NCI-H82 treated with DMSO at 0.1 percent for 48 hours (cell line): ENCODE measurements around the gene SPECC1L.

ENCODE experiments used
- DNase-seq: peaks from one replicate; lab custom pipeline; 2025; ENCODE audit not compliant: unreplicated experiment; lab: John Stamatoyannopoulos, UW

Gene SPECC1L

DNA sequence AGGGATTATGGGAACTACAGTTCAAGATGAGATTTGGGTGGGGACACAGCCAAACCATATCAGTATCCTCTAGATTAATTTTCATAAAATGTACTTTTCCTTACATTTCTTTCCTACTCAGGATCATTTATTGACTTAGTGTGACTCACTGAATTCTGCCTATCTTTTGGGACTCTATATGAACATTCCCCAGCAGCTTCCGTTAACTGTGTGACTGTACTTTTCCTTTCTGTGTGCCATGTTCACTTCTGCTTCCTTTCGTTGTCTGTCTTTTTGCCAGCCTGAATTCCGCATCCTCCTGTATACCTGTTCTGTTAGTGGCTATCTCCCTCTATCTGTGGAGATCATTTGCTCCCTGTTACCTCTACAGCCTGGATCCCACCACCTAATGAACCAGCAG lies 48.8 kb downstream of the SPECC1L start:
- no peak for DNase-seq

DNA sequence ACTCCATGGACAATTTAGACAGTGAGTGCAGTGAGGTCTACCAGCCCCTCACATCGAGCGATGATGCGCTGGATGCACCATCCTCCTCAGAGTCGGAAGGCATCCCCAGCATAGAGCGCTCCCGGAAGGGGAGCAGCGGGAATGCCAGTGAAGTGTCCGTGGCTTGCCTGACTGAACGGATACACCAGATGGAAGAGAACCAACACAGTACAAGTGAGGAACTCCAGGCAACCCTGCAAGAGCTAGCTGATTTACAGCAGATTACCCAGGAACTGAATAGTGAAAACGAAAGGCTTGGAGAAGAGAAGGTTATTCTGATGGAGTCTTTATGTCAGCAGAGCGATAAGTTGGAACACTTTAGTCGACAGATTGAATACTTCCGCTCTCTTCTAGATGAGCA lies 51.4 kb downstream of the SPECC1L start:
- no peak for DNase-seq

DNA sequence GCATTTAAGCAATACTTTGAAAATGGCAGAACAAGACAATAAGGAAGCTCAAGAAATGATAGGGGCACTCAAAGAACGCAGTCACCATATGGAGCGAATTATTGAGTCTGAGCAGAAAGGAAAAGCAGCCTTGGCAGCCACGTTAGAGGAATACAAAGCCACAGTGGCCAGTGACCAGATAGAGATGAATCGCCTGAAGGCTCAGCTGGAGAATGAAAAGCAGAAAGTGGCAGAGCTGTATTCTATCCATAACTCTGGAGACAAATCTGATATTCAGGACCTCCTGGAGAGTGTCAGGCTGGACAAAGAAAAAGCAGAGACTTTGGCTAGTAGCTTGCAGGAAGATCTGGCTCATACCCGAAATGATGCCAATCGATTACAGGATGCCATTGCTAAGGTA lies 51.9 kb downstream of the SPECC1L start:
- no peak for DNase-seq

DNA sequence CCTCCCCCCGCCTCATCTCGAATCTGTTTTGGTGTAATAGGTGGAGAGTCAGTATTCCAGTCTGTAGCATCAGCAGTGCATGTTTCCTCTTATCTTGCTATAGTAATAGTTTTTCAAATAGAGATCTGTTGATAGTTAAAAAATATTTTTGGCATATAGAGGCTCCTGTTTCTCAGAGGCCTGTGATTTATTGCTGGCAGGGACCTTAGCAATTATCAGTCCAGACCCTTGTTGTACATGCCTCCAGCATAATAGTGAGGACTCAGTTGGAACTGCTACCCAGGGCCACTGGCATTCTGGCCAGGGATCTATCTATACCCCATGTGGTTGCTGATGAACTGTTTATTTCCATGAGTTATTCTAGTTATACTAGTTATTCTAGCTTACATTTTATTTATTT lies 52.6 kb downstream of the SPECC1L start:
- no peak for DNase-seq

DNA sequence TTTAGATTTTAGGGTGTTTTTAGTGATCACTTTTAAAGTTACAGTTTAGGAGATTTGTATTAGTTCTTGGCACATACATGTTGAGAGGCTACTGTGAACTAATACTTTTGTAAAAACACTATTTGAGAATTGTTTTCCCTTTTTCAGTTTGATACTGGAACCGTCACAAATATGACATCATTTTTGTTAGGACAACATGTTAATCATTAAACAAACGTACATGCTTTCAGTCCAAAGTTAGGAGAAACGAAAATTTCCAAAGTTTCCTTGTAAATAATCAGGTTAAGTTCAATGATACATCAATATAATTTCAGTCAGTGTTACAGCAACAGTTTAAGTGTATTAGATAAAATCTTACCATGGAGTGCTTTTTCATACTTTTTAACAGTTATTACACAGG lies 53.1 kb downstream of the SPECC1L start:
- no peak for DNase-seq

DNA sequence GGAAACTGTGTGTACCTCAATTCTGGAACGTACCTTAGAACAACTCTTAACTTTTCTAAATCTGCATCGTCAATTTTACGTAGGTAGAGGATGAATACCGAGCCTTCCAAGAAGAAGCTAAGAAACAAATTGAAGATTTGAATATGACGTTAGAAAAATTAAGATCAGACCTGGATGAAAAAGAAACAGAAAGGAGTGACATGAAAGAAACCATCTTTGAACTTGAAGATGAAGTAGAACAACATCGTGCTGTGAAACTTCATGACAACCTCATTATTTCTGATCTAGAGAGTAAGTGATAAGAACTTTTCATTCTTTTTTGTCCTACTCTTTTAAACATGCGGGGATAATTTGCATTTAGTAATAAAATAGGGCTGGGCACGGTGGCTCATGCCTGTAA lies 53.5 kb downstream of the SPECC1L start:
- DNase-seq = no peak

DNA sequence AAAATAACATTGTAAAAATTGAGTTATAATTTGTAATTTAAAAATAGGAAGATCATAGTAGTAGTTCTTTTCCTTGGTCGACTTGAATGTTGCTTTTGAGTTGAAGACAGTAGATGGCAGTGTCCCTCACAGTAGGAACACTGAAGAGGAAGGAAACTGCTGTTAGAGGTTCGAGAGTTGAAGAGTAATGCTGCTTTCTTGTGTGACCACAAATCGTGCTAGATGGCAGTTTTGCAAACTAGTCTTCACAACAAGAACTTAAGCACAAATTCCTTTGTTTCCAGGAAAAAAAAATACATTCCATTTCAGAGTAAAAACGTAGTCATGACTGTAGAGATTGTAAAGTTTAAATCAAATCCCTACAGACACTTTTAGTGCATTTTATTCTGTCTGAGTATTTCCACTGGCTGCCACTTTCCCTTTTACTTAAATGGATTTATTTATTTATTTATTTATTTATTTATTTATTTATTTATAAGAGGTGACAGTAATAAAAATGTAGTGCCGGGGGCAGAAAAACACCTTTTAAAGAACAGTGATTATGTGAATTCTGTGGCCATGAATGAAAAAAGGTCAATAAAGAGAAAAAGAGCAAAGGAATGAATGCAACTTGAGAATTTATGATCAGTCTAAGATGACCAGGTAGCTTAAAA lies 54.6 kb downstream of the SPECC1L start:
- peak; percentile 41 for DNase-seq

DNA sequence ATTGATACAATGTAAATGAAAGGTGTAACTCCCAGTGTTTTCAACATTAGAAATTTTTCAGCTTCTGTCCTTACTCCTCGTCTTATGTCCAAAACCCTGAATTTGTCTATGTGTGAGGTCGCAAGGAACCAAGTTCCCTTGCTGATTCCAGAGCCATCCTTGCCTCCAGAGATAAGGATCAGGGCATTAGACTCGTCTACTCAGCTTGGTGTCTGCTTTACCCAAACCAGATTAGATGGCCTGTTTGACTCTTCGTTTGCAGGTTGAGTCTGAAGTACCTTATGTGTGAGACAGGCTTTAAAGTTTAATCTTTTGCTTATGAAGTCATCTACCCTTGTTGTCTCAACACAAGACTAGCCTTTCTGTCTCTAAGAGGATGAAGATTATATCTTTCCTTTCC lies 55.6 kb downstream of the SPECC1L start:
- no peak for DNase-seq

DNA sequence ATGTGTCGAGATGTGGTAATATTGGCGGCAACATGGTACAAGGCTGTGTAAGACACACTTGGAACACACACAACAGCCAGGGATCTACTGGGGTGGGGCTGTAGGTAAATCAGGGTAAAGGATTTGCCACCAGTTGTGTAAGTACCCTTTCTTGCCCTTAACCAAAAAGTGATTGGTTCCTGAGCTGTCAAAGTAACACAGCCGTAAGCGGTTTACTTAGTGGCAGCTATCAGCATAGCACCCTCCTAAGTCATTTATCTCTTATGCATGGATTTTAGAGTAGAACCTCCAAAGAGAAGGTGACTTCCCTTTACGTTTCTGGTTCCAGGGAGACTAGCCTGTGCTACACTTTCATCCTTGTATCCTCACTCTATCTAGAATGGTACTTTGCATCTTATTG lies 57.2 kb downstream of the SPECC1L start:
- no peak for DNase-seq

DNA sequence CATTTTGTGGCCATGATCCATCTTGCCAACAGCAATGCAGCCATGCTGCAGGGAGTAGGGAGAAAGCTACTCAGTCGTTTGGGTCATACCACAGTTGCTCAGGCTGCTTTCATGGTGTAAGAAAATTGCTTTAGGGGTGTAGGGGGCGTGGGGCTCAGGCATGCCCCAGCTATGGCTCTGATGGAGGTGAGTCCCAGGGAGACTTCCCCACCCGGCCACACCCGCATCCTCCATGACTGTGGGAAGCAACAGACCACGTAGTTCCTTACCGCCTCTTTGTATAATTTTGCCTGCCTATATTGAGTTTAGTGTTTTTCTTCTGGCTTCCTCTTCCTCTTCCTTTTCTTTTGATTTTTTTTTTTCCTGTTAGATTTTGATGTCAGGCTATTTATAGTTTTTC lies 58.8 kb downstream of the SPECC1L start:
- DNase-seq = no peak

DNA sequence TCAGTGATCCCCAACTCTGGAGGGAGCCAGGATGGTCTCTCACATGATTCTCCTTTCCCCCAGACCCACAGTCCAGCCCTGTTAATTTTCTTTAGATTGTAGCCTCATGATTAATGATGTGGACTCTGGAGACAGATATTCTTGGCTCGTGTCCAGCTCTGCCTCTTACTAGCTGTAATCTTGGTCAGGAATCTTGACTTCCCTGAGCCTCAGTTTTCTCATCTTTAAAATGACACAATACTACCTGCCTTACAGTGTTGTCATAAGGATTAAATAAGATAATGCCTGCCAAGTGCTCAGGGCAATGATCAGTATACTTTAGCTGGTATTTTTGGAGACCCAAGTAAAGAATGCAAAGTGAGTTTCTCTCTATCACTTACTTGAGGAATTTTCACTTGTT lies 60.0 kb downstream of the SPECC1L start:
- DNase-seq = no peak

DNA sequence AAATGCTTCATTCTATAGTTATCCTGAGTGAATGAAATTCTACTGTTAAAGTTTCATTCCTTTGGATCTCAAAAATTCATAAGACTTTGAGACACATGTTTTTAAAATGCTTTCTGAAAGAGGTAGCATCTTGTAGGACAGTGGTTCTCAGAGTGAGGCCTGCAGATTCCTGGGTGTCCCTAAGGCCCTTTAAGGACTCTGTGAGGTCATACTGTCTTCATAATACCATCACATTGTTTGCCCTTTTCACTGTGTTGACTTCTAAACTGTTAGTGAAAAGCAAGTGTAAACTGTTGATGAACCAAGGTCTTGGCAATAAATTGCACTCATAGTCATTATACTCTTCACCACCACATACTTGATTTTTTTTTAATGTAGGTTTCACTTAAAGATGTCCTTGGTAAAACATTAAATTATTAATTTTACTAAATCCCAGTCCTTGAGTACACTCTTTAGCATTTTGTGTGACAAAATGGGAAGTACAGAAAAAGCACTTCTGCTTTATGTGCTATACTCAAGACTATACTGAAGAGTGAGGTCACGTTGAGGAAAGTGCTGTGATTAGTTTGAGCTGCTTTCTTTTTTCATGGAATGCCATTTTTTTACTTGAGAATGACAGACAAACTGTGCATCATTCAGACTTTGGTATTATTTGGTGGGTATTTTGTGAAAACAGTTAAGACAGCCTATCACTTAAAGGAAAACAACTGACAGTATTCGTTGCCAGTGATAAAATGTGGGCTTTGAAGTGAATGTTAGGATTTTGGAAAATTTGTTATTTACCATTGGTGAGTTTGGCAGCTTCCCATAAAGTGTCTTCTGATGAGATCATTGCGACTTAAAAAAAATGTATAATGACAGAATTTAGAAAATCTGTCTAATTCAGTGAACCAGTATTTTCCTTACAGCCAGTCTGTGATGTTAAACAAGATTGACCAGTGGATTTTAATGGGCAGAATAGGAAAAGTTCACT lies 61.1 kb downstream of the SPECC1L start:
- DNase-seq = no peak

DNA sequence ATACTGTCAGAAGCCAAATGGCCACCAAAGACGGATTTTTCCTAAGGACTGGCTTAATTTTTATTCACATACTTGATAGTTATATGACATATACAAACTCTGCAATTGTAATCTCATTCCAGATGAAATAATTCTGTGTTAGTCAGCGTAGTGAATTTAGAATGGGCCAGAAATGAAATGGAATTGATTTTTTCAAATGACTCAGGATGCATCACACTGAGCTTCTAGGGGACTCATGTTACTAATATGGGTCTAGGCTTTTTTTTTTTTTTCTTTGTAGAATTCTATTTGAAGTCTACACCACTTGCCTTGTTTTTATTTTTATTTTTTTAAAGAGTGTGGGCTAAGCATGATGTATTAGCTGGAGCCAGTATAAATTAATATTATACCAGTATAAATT lies 62.7 kb downstream of the SPECC1L start:
- DNase-seq = no peak

DNA sequence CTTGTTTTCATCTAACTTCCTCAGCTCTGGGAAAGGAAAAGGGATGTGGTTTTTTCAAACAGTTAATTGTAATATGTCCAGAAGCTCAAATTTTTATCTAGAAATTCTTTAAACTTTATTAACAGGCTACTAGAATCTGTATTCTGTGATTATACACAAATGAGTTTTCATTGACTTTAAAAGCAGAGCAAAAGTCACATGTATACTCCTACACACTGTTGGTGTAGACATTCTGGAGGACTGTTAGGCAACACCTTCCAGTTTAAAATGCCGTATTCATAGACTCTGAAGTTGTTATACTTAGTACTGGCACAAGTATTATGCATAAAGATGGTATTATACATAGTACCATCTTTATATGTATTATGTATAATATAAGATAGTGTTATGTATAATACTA lies 64.9 kb downstream of the SPECC1L start:
- no peak for DNase-seq

DNA sequence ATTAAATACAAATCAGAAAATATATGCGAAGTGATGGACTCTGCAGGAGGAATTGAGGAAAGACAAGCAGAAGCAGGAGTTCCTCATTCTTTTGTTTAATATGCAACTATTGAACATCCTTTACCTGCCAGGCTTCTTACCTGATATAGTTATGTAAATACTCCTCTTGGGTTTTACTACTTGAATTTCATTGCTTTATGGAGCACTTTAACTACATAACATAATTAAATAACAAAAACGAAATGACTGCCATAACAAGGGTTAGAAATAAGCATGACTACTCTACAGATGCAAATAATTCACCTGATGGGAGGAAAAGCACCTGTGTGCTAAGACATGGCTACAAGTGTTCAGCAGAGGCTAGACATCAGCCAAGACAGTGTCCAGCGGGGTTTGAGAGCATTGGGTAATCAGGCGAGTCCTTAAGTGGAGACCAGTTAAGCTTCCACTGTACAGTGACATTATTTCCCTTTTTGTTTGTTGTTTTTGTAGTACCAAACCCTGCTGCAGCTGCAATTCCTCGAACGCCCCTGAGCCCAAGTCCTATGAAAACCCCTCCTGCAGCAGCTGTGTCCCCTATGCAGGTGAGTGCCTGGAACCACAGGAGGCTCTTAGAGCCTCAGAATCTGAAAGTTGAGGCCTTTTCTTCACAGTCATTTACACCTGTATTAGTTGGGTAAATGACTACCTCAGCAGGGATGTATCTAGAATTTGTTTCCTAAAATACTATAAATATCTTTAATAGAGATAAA lies 67.4 kb downstream of the SPECC1L start:
- DNase-seq = no peak

DNA sequence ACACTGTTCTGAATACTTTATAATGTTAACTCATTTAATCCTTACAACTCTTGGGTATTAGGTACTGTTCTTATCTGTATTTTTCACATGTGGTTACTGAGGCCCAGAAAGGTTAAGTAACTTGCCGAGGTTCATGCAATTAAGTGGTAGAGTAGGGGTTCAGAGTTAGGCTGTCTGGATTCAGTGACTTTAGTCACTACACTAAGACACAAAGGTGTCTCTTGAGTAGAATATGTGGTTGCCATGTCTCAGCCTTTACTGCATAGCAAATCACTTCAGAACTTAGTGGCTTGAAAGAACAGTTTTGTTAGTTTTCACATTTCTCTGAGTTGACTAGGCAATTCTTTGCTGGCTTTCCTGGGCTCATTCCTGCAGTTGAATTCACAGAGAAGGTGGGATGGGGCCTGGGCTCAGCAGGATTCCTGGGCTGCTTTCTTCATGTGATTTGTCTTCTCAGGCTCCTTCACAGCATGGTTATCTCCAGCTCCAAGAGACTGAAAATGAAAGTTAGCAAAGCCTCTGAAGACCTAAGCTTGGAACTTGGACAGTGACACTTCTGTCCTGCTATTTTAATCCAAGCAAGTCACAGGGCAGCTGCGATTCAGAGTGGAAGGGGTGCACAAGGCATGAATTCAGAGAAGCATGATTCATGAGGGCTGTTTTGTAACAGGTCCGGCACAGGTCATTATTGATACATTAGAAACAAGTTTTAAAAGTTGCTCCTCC lies 68.3 kb downstream of the SPECC1L start:
- no peak for DNase-seq

DNA sequence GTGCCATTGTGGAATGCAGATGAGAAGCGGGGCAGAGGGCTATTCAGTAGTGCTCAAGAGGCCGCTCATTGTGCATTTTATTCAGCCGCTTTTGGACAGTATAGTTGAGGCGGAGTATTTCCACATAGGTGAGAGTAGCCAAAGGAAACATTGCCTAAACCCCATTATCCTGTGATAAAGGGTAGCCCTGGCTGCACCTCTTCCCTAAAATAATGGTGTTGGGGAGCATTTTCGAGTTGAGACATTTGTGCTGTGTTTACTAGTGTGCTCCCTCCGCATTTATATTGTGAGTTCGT lies 68.8 kb downstream of the SPECC1L start:
- no peak for DNase-seq

DNA sequence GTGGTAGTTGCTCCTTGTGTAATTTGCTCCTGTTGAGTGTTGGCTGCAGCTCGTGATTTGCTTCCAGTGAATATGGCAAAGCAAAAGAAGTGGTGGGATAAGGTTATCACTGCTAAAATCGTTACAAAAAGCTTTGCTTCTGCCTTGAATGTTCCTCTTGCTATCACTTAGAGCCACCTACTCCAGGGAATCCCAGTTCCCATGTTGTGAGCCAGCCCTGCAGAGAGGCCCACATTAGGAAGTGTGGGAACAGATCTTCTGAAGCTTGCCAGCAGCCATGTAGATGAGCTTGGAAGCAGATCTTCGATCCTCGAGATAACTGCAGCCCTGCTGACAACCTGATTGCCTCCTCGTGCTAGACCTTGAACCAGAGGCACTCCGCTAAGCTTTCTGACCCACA lies 71.0 kb downstream of the SPECC1L start:
- DNase-seq = no peak

DNA sequence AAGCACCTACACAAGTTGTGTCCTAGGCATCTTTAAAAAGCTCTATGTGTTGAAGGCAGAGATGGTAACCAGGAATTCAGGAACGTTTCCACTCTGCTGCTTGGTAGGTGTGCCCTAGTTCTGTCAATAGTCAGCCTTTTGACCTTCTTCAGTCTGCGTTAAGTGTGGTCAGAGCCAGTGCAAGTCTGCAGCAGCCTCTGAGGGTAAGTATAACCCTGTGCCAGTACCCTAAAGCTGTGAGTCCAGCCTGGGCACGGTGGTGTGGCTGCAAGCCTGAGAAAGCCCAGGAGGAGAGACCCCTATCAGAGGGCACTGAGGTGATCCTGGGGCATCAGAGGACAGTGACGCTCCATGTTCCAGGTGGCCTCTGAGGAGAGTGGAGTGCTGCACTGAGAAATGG lies 80.0 kb downstream of the SPECC1L start:
- DNase-seq = no peak

DNA sequence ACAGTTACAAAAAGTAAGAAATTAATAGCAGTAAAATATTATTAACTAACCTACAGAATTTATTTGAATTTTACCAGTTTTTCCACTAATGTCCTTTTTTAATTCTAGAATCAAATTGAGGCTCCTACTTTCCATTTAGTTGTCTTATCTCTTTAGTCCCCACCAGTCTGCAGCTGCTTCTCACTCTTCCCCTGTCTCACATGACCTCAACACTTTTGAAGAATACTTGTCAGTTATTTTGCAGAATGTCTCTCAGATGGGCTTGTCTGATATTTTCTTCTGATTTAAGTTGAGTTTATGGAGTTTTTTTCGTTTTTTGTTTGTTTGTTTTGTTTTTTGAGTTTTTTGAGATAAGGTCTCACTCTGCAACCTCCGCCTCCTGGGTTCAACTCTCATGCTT lies 82.5 kb downstream of the SPECC1L start:
- DNase-seq = no peak

DNA sequence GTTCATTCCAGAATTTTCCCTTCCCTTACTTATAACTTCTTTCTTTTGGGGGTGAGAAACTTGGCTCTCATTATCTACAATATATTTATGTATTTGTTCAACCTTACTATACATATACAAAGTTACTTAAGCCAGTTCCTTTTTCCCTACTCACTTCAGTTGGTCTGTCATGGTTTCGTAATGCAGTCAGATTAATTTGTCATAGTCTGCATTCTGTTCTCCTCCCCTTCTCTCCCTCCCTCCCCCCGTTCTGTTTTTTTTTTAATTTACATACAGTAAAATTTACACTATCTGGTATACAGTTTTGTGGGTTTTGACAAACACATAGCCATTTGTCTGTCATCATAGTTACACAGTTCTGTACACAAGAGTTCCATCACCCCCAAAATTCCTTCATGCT lies 84.9 kb downstream of the SPECC1L start:
- no peak for DNase-seq
